Muscle of arm (tissue), 12 donors: ENCODE data around the gene STOM. TPM values are rescaled to one million over a fixed set of nuclear protein-coding genes. Genes with fewer than 3 reads are reported as not detected.

Experiments used
- DNase-seq: peaks from one replicate; pipeline ENCODE4 v3.0.0-alpha.2; 2013
- polyA plus RNA-seq, 12 donors: library from polyadenylated mRNA; unstranded; fragments of 120-200 nt; gene quantifications; one replicate each; pipeline ENCODE4 v1.2.1, GENCODE V29; 2013; ENCODE audit not compliant: insufficient read length in 12 of 12

Gene STOM
- polyA plus RNA-seq, 12 donors: 58.4 to 95.4 (median 74.8) TPM; not detected in 1

DNA sequence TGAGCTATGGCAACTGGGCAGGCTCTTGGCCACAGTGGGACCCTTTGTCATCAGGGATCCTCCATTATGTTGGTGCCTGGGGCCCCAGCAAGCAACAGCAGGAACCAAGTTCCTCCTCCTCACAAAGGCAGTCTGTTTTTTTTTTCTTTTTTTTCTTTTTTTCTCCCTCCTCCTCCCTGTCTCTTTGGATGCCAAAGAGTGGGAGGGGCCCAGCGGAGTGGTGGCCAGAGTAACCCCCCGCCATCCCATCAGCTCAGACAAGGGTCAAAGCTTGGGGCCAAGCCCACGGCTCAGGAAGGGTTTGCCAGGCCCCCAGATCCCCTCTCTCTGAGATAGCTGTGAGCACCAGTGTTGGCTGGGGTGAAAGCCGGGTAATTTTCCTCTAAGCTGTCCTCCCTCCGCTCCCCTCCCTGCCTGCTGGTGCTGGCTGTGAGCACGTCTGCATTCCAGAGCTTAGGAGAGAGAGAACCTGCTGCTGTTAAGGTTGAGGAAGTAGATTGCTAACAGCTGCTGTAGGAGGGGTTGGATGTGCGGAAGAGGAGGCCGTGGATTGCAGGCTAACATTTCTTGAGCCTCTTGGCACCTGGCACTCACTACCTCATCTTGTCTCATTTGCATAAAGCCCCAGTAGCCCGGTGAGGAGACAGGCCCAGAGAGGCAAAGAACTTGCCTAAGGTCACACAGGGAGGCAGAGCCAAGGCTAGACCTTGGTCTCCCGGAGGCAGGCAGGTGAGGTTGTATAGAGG, 80.9 kb downstream of the STOM start:
- no peak for DNase-seq

Other genes starting within 250 kb of the STOM start
- 10 to 100 TPM in 11 of 12 donors, not detected in 1; 51.5 to 77.2 (median 62.0) TPM for gene RAB14, start 168.4 kb downstream of the STOM start, polyA plus RNA-seq
- 100 to 1,000 TPM; 210 to 597 (median 263) TPM for gene GSN, start 102.1 kb downstream of the STOM start, polyA plus RNA-seq
- 10 to 100 TPM in 9 of 12 donors, 1 to 10 TPM in 2, not detected in 1; 7.9 to 21.5 (median 13.1) TPM for gene GGTA1, start 129.6 kb upstream of the STOM start, polyA plus RNA-seq